K562 (cell line): Measurements from ENCODE around the gene FOXN1. TPM values are rescaled to one million over a fixed set of nuclear protein-coding genes. Genes with fewer than 3 reads are reported as not detected.
A peak's percentile ranks its signal among the peaks of the same experiment; 100 is the strongest.

ENCODE experiments used
- CBFA2T2 ChIP-seq: fragments of 450-650 bp; conservative IDR thresholded peaks from 2 replicates; pipeline ENCODE4 v1.6.1; 2017; ENCODE audit warnings: mild to moderate bottlenecking
- CREBBP ChIP-seq: IDR thresholded peaks from one replicate; pipeline ENCODE4 v1.6.1; 2012; ENCODE audit warnings: low read depth, mild to moderate bottlenecking, control low read depth, inconsistent platforms, low read length
- FOSL1 ChIP-seq: fragments of 200-800 bp; sonication (Bioruptor generic); conservative IDR thresholded peaks from 2 replicates; pipeline ENCODE4 v1.6.1; 2016; ENCODE audit warnings: missing genetic modification characterization, missing compliant biosample characterization
- POLR3G ChIP-seq: IDR thresholded peaks from 2 replicates; pipeline ENCODE4 v1.6.1; 2011; ENCODE audit not compliant: insufficient read length, insufficient replicate concordance; ENCODE audit errors: extremely low read depth
- PURB ChIP-seq: sonication (generic); formaldehyde crosslinking; IDR thresholded peaks from 2 replicates; pipeline ENCODE4 v1.9.0; 2021; ENCODE audit warnings: low read depth, mild to moderate bottlenecking, missing genetic modification reagents
- PYGO2 ChIP-seq: fragments of 450-650 bp; IDR thresholded peaks from 2 replicates; pipeline ENCODE4 v1.6.1; 2016; ENCODE audit warnings: mild to moderate bottlenecking, missing genetic modification characterization, moderate library complexity, missing compliant biosample characterization
- SMARCE1 ChIP-seq: fragments of 450-650 bp; IDR thresholded peaks from 2 replicates; pipeline ENCODE4 v1.7.1; 2016; ENCODE audit warnings: mild to moderate bottlenecking
- TAF9B ChIP-seq: fragments of 450-650 bp; IDR thresholded peaks from 2 replicates; pipeline ENCODE4 v1.6.1; 2018; ENCODE audit warnings: mild to moderate bottlenecking; ENCODE audit not compliant: partially characterized antibody
- TAL1 ChIP-seq: fragments of 450-650 bp; IDR thresholded peaks from 2 replicates; pipeline ENCODE4 v1.6.1; 2016; ENCODE audit warnings: mild to moderate bottlenecking
- TCF3 ChIP-seq: sonication (generic); formaldehyde crosslinking; IDR thresholded peaks from 2 replicates; pipeline ENCODE4 v1.4.0; 2020; ENCODE audit warnings: mild to moderate bottlenecking, missing genetic modification reagents
- TEAD4 ChIP-seq, 2 experiments: sonication (generic) in 1 of 2; formaldehyde crosslinking in 1 of 2; IDR thresholded peaks; 2 replicates each; pipeline versions ENCODE4 v1.6.1 to v1.8.0; 2012 to 2022; ENCODE audit warnings: borderline replicate concordance in 1 of 2, inconsistent platforms in 1 of 2, low read length in 1 of 2, mild to moderate bottlenecking in 1 of 2, missing genetic modification reagents in 1 of 2
- ZNF311 ChIP-seq: fragments of 250-450 bp; sonication (Bioruptor Pico); IDR thresholded peaks from 2 replicates; pipeline ENCODE4 v1.4.0; 2020; ENCODE audit warnings: mild to moderate bottlenecking, moderate library complexity
- ZNF347 ChIP-seq: fragments of 450-650 bp; formaldehyde crosslinking; IDR thresholded peaks from 2 replicates; pipeline ENCODE4 v1.4.0; 2020; ENCODE audit warnings: low read depth, mild to moderate bottlenecking, moderate library complexity
- ZNF583 ChIP-seq: fragments of 250-450 bp; sonication (Bioruptor Pico); IDR thresholded peaks from 2 replicates; pipeline ENCODE4 v1.4.0; 2020
- polyA plus RNA-seq, 8 experiments: library from polyadenylated mRNA; depleted of rRNA in 4 of 8; stranded (reverse) in 5 of 8; unstranded in 3 of 8; fragments of >200 nt; fragmentation: Nextera tagmentation in 2 of 8; fragmentation: Illumina TruSeq in 1 of 8; extraction: Ambion mirVana in 2 of 8; extraction: Trizol in 1 of 8; gene quantifications; 2 replicates each; pipeline versions ENCODE4 v1.2.1 to v1.2.3, GENCODE V29; 2011 to 2014; ENCODE audit warnings: inconsistent platforms in 1 of 8, missing spikeins in 1 of 8
- total RNA-seq, 7 experiments: library from RNA; depleted of rRNA in 6 of 7; stranded (reverse); fragments of >200 nt in 6 of 7; fragmentation: Illumina TruSeq in 2 of 7; extraction: Trizol in 2 of 7; gene quantifications; 2 replicates each; pipeline versions ENCODE4 v1.2.1 to v1.2.3, GENCODE V29; 2011 to 2021; ENCODE audit warnings: low replicate concordance in 1 of 7
- TF ChIP-seq, protein P1 (sequence below): fragments of 250-450 bp; sonication (Bioruptor Pico); IDR thresholded peaks from 2 replicates; pipeline ENCODE4 v1.4.0; 2020; ENCODE audit warnings: borderline replicate concordance
- TF ChIP-seq, protein P2 (sequence below), 3 experiments: IDR thresholded peaks in 2 of 3; conservative IDR thresholded peaks in 1 of 3; 2 replicates each; pipeline ENCODE4 v1.5.1; 2011 to 2012; ENCODE audit warnings: low read length in 3 of 3, mild to moderate bottlenecking in 3 of 3, control low read depth in 2 of 3, improper control_type of control experiment in 1 of 3, inconsistent platforms in 1 of 3, low read depth in 1 of 3, mixed read lengths in 1 of 3, moderate library complexity in 1 of 3; ENCODE audit not compliant: insufficient read depth in 2 of 3
- TF ChIP-seq, protein P3 (sequence below): sonication (generic); formaldehyde crosslinking; IDR thresholded peaks from 2 replicates; pipeline ENCODE4 v1.8.1; 2023; ENCODE audit warnings: missing genetic modification reagents, mild to moderate bottlenecking, borderline replicate concordance

The FOXN1 gene
- total and polyA plus RNA-seq, 9 of the 15 experiments (the other 6 are each of a cell fraction or from before 2014, with no cell fraction given) = not detected

DNA sequence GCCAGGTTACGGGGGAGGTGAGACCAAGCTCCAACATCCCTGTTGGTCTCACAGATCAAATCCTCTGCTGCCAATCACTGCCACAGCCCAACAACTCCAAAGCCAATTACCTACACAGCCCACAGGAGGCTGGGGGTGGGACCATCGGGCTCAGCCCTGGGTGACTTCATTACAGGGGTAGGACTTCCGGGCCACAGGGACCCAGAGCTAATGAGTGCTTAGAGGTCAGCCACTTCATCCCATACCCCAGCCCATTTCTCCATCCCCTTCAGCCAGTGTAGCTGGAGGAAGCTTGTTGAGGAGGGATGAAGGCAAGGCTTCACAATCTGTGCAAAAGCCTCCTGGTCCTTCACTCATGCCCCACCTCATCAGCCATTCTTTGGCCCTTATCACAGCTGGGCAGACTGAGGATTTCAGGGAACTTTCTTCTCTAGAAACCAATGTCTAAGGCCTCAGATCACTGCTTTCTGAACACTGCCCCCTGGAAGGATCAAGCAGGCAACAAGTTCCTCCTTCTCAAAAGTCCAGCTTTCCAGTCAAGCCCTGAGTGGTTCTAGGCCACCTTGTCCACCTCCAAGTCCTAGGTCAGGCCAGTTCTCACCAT lies 5.8 kb downstream of the FOXN1 start (continued):
- TF ChIP-seq TAF9B = no peak
- TF ChIP-seq TCF3 (CRISPR knock-in tag) = peak; percentile 44; the same call in 1 of the 2 replicates
- TF ChIP-seq POLR3G = no peak
- no peak for TF ChIP-seq ZNF583 (CRISPR knock-in tag)
- no peak for TF ChIP-seq ZNF347 (CRISPR knock-in tag)
- 0 out of 2 replicates have a peak, but pooled peaks have one; percentile 13 for TF ChIP-seq CBFA2T2
- no peak for TF ChIP-seq PURB (CRISPR knock-in tag)
- TF ChIP-seq, protein P1, sequence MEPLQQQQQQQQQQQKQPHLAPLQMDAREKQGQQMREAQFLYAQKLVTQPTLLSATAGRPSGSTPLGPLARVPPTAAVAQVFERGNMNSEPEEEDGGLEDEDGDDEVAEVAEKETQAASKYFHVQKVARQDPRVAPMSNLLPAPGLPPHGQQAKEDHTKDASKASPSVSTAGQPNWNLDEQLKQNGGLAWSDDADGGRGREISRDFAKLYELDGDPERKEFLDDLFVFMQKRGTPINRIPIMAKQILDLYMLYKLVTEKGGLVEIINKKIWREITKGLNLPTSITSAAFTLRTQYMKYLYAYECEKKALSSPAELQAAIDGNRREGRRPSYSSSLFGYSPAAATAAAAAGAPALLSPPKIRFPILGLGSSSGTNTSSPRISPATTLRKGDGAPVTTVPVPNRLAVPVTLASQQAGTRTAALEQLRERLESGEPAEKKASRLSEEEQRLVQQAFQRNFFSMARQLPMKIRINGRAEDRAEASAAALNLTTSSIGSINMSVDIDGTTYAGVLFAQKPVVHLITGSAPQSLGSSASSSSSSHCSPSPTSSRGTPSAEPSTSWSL (CRISPR knock-in tag) = no peak
- peak; percentile 37; the same call in 1 of the 2 replicates for TF ChIP-seq TEAD4 (IDR thresholded peaks at IDR 0.05; ENCODE audit: low read length)
- TF ChIP-seq TEAD4 (CRISPR knock-in tag; IDR thresholded peaks at IDR 0.05; ENCODE audit: borderline replicate concordance) = no peak
- no peak for TF ChIP-seq PYGO2
- TF ChIP-seq, protein P2, sequence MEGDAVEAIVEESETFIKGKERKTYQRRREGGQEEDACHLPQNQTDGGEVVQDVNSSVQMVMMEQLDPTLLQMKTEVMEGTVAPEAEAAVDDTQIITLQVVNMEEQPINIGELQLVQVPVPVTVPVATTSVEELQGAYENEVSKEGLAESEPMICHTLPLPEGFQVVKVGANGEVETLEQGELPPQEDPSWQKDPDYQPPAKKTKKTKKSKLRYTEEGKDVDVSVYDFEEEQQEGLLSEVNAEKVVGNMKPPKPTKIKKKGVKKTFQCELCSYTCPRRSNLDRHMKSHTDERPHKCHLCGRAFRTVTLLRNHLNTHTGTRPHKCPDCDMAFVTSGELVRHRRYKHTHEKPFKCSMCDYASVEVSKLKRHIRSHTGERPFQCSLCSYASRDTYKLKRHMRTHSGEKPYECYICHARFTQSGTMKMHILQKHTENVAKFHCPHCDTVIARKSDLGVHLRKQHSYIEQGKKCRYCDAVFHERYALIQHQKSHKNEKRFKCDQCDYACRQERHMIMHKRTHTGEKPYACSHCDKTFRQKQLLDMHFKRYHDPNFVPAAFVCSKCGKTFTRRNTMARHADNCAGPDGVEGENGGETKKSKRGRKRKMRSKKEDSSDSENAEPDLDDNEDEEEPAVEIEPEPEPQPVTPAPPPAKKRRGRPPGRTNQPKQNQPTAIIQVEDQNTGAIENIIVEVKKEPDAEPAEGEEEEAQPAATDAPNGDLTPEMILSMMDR (IDR thresholded peaks at IDR 0.05 in 2 of 3, conservative IDR thresholded peaks at IDR 0.05 in 1 of 3; ENCODE audit: insufficient read depth in 2 of 3, low read depth in 1 of 3, low read length in 3 of 3) = peak in 2 of 3 experiments; percentile 16 to 24; a peak in 1 of 6 replicates
- peak; percentile 64; the same call in 1 of the 2 replicates for TF ChIP-seq SMARCE1
- TF ChIP-seq ZNF311 = no peak
- no peak for TF ChIP-seq CREBBP
- TF ChIP-seq, protein P3, sequence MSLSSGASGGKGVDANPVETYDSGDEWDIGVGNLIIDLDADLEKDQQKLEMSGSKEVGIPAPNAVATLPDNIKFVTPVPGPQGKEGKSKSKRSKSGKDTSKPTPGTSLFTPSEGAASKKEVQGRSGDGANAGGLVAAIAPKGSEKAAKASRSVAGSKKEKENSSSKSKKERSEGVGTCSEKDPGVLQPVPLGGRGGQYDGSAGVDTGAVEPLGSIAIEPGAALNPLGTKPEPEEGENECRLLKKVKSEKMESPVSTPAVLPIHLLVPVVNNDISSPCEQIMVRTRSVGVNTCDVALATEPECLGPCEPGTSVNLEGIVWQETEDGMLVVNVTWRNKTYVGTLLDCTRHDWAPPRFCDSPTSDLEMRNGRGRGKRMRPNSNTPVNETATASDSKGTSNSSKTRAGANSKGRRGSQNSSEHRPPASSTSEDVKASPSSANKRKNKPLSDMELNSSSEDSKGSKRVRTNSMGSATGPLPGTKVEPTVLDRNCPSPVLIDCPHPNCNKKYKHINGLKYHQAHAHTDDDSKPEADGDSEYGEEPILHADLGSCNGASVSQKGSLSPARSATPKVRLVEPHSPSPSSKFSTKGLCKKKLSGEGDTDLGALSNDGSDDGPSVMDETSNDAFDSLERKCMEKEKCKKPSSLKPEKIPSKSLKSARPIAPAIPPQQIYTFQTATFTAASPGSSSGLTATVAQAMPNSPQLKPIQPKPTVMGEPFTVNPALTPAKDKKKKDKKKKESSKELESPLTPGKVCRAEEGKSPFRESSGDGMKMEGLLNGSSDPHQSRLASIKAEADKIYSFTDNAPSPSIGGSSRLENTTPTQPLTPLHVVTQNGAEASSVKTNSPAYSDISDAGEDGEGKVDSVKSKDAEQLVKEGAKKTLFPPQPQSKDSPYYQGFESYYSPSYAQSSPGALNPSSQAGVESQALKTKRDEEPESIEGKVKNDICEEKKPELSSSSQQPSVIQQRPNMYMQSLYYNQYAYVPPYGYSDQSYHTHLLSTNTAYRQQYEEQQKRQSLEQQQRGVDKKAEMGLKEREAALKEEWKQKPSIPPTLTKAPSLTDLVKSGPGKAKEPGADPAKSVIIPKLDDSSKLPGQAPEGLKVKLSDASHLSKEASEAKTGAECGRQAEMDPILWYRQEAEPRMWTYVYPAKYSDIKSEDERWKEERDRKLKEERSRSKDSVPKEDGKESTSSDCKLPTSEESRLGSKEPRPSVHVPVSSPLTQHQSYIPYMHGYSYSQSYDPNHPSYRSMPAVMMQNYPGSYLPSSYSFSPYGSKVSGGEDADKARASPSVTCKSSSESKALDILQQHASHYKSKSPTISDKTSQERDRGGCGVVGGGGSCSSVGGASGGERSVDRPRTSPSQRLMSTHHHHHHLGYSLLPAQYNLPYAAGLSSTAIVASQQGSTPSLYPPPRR (CRISPR knock-in tag) = no peak
- TF ChIP-seq FOSL1 (tag) = no peak
- peak; percentile 41 for TF ChIP-seq TAL1
- TF ChIP-seq, all 486 proteins: peak for 17
